ENCODE measurements around the gene AGMO. TPM values are rescaled to one million over a fixed set of nuclear protein-coding genes. Genes with fewer than 3 reads are reported as not detected.

AGMO gene
- total RNA-seq, 1 donor from 2014 or later = 0.41 TPM

DNA sequence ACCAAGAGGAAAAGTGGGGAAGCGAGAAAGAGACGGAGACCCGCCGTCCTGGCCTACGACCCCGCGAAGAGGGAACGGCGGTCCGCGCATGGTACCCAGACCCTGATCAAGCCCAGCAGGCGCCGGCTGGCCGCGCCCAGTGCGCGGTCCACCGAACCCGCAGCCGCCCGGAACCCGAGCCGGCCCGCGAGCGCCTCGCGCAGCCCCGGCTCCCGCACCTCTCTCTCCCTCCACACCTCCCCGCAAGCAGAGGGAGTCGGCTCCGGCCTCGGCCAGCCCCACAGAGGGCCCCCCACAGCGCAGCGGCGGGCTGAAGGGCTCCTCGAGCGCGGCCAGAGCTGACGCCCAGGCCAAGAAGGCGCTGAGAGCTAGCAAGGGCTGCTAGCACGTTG lies 164.7 kb downstream of the AGMO start:
- DNase-seq = no peak

DNA sequence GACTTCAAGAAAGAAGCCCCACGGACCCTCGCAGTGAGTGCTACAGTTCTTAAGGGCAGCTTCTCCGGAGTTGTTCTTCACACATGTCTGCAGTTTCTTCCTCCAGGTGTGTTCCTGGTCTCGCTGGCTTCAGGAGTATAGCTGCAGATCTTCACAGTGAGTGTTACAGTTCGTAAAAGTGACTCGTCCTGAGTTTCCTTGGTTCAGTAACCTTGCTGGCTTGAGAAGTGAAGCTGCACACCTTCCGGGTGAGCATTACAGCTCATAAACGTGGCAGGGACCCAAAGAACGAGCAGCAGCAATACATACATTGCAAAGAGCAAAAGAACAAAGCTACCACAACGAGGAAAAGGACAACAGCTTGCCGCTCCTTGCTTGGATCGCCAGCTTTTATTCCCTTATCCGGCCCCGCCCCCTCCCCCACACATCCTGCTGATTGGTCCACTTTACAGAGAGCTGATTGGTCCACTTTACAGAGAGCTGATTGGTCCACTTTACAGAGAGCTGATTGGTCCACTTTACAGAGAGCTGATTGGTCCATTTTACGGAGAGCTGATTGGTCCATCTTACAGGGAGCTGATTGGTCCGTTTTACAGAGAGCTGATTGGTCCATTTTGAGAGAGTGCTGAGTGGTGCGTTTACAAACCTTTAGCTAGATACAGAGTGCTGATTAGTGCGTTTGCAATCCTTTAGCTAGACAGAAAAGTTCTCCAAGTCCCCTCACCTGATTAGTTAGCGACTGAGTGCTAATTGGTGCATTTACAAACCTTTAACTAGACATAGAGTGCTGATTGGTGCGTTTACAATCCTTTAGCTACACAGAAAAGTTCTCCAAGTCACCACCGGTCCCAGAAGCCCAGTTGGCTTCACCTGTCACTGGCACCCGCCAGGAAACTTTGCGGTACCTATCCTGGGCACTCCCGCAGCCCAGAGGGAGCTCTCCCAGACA lies 165.3 kb downstream of the AGMO start:
- no peak for DNase-seq

DNA sequence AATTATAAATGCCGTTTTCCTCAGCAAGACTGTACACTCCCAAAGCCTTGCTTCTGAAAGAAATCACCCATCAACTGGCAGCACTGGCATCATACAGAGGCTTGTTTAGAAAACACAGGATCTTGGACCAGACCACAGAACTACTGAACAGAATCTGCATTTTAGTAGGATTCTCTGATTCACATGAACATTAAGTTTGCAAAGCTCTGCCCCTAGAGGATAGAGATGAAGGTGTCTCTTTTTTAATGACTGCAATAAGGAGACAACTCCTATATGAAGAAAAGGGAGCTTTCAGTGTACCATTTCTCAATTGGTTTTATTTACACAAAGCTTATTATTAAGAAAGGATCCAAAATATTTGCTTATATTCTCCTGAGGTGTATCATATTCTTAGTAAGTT lies 172.7 kb downstream of the AGMO start:
- DNase-seq = no peak

DNA sequence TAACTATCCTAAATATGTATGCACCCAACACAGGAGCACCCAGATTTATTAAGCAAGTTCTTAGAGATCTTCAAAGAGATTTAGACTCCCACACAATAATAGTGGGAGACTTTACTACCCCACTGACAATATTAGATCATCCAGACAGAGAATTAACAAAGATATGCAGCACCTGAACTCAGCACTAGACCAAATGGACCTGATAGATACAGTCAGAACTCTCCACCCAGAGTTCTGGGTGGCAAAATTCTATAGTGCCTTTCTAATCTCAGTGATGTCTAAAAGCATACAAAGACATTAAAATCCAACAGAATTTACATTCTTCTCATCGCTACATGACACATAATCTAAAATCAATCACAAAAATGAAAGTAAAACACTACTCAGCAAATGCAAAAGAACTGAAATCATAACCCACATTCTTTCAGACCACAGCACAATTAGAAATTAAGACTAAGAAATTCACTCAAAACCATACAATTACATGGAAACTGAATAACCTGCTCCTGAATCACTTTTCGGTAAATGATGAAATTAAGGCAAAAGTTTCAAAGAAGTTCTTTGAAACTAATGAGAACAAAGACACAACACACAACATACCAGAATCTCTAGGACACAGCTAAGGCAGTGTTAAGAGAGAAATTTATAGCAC lies 183.2 kb downstream of the AGMO start:
- no peak for DNase-seq

- DNase-seq = no peak
These were observed 185.2 kb downstream of the AGMO start for GRCh38 chr7:15376600-15376999.

DNA sequence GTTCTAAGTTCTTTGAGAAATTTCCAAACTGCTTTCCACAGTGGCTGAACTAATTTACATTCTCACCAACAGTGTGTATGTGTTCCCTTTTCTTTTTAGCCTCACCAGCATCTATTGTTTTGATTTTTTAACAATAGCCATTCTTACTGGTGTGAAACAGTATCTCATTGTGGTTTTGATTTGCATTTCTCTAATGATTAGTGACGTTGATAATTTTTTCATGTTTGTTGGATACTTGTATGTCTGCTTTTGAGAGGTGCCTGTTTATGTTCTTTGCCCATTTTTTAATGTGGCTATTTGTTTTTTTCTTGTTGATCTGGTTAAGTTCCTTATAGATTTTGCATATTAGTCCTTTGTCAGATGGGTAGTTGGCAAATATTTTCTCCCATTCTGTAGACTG lies 191.4 kb downstream of the AGMO start:
- no peak for DNase-seq

GRCh38 chr7:15368653-15369052 lies 193.2 kb downstream of the AGMO start:
- DNase-seq = no peak

- no peak for DNase-seq
These were observed 193.9 kb downstream of the AGMO start for GRCh38 chr7:15367897-15368296.

- DNase-seq = no peak
These were observed 203.7 kb downstream of the AGMO start for GRCh38 chr7:15358112-15358511.

- peak; percentile 46 for DNase-seq
These were observed 209.2 kb downstream of the AGMO start for GRCh38 chr7:15352421-15353206.

DNA sequence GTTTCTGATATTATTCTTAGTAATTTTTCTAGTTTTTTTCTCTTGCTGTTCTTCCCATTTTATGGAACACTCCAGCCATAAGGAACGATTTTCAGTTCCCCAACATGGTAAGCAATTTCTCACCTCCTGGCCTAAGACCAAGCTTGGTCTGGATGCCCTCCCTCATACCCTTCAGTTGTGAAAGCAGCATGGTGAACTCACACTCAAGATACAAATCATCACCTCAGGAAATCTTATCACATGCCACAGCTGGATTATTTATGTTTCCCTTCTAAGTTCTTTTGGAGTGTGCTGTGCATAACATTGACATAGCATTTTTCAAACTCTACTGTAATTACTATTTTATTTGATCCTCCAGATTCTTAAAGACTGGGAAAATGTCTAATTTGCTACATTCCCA lies 216.6 kb downstream of the AGMO start:
- DNase-seq = no peak

DNA sequence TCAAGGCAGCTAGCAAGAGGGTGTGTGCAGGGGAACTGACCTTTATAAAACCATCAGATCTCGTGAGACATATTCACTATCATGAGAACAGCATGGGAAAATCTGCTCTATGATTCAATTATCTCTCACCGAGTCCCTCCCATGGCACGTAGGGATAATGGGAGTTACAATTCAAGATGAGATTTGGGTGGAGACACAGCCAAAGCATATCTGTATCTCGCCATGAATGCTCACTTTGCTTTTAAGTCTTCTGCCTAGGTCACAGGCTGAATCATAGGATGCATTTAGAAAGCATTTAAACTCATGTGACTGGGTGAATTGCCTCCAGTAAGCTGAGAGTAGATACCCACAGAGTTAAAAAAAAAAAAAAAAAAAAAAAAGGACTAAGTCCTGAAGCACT lies 220.0 kb downstream of the AGMO start:
- no peak for DNase-seq

- DNase-seq = no peak
These were observed 225.7 kb downstream of the AGMO start for GRCh38 chr7:15336146-15336545.

- DNase-seq = peak; percentile 13
These were observed 226.4 kb downstream of the AGMO start for GRCh38 chr7:15335390-15335789.

DNA sequence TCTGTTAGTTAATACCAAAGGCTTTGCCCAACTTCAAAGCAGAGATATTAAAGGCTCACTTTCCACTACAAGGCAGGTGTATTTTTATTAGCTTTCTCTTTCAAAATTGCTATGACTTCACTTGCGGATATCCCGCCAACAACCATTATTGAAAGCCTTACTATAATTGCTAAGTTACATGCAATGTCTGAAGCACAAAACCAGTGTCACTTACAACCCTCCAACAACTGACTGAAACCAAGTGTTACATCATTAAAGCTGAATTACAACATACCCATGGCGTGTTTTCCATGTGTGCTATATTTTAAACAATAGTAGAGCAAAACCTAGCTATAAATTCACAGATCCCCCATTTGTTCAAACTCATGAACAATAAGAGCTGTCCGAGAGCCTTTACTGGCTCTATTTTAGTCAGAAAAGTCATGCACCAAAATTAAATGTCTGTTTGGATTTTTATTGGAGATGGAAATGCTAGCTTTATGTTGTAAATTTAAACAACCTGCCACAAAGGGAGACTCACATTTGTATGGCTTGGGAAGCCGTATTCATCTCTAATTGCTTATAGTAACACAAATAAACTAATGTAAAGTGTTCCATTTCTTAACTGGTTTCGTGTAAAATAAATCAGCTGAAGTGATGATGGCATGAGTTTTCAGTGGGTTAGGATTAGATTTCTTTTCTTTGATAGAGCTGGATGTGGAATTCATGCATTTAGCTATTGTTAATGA lies 227.1 kb downstream of the AGMO start:
- DNase-seq = peak; percentile 13

DNA sequence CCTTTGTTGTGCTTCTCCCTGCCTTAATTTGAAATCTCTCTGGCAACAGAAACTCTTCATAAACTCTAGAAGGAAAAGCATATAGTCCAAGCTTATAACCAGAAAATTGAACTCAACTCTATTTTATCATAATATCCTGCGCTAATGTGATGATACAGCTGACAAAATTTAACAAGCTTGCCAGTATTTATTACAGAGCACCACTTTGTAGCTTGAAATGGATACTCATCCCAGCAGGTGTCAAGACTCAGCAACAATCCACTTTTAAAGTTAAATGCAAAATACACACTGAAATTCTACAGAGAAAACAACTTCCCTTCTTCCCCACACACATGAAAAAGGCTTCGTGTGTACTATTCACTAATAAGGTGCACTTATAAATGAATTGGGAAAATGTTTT lies 228.9 kb downstream of the AGMO start:
- peak; percentile 21 for DNase-seq

GRCh38 chr7:15330943-15331342 lies 230.9 kb downstream of the AGMO start:
- DNase-seq = no peak

DNA sequence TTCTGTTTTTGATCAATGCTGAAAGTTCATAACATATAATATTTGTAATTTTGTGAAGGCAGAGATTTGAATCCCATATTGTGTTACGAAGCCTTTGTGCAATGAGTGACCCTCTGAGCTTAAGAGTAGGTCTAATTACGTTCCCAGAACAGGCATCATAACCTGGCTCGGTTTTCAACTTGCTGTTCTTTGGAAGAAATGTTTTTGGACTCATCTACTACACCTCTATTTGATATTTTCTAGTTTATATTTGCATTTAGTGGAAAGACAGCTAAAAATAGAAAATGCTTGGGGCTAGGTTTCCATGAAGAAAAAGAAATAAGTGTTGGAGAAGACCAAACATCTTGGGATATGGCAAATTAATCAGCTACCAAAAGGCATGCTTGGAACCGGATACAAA lies 234.8 kb downstream of the AGMO start:
- DNase-seq = peak; percentile 26

GRCh38 chr7:15326044-15326644 lies 235.7 kb downstream of the AGMO start:
- DNase-seq = peak; percentile 58

GRCh38 chr7:15323550-15323949 lies 238.3 kb downstream of the AGMO start:
- DNase-seq = peak; percentile 30

DNA sequence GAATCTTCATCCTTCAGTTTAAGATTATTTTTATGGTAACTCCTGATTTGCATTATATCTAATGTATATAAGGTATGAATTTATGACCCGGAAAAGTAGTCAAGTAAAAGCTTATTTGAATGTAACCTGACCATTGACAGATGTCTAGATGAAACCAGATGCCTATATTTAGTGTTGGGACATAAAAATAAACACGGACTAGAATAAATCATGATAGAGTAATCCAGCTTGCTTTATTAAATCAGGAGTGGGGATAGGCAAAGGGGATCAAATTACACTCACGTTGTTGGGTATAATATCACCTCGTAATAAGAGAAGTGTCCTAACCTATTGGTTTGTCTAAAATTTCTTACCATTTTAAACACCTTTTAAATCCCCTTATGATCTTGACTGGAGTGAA lies 244.6 kb downstream of the AGMO start:
- no peak for DNase-seq

DNA sequence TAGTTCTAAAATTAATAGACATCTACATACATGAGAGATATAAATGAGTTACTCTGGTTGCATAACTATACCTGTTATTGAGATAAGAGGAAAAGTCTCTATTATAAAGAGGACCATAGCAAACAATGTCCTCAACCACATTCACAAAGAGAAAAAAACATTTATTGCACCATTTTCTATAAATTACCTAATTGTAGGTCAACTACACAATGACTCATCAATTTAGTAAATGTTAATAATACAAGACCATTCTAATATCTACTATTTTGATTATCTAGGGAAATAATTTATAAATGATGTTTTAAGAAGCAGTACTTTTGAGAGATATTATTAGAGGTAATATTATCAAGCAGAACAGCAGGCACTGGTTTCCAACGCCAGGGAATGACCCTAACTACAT lies 246.1 kb downstream of the AGMO start:
- DNase-seq = no peak

Data from tongue (tissue), 2 donors.